ENCODE measurements around the gene SYCE3. TPM values are rescaled to one million over a fixed set of nuclear protein-coding genes. Genes with fewer than 3 reads are reported as not detected.

SYCE3 gene
- polyA plus RNA-seq, 3 donors: 0.23 to 0.47 TPM; not detected in 1

GRCh38 chr22:50603511-50604255 lies 41.0 kb upstream of the SYCE3 start:
- DNase-seq (ENCODE audit: extremely low read depth in 1 of 11, low read depth in 9 of 11, low spot score in 4 of 11): no peak

GRCh38 chr22:50602338-50602700 lies 39.6 kb upstream of the SYCE3 start:
- no peak for DNase-seq (ENCODE audit: extremely low read depth in 1 of 11, low read depth in 9 of 11, low spot score in 4 of 11)

GRCh38 chr22:50601669-50602337 lies 39.1 kb upstream of the SYCE3 start:
- DNase-seq (ENCODE audit: extremely low read depth in 1 of 11, low read depth in 9 of 11, low spot score in 4 of 11): no peak

- no peak for DNase-seq (ENCODE audit: extremely low read depth in 1 of 11, low read depth in 9 of 11, low spot score in 4 of 11)
These were observed 38.4 kb upstream of the SYCE3 start for GRCh38 chr22:50600967-50601668.

GRCh38 chr22:50600538-50600937 lies 37.8 kb upstream of the SYCE3 start, which contains the start of gene MAPK8IP2:
Gene MAPK8IP2, plus strand, starts transcription at chr22:50600793. Its CDS starts 26 bp downstream, at chr22:50600819.
- DNase-seq (ENCODE audit: extremely low read depth in 1 of 11, low read depth in 9 of 11, low spot score in 4 of 11): no peak

- DNase-seq (ENCODE audit: extremely low read depth in 1 of 11, low read depth in 9 of 11, low spot score in 4 of 11): peak in 6 of 11 donors; percentile 35 to 64 (median 49)
These were observed 37.2 kb upstream of the SYCE3 start for GRCh38 chr22:50599816-50600455.

- no peak for DNase-seq (ENCODE audit: extremely low read depth in 1 of 11, low read depth in 9 of 11, low spot score in 4 of 11)
These were observed 34.4 kb upstream of the SYCE3 start for GRCh38 chr22:50597097-50597496.

- no peak for DNase-seq (ENCODE audit: extremely low read depth in 1 of 11, low read depth in 9 of 11, low spot score in 4 of 11)
These were observed 32.5 kb upstream of the SYCE3 start for GRCh38 chr22:50595189-50595588.

GRCh38 chr22:50587407-50587806 lies 24.7 kb upstream of the SYCE3 start:
- no peak for DNase-seq (ENCODE audit: extremely low read depth in 1 of 11, low read depth in 9 of 11, low spot score in 4 of 11)

GRCh38 chr22:50586416-50586815 lies 23.7 kb upstream of the SYCE3 start:
- no peak for DNase-seq (ENCODE audit: extremely low read depth in 1 of 11, low read depth in 9 of 11, low spot score in 4 of 11)

GRCh38 chr22:50585781-50586180 lies 23.1 kb upstream of the SYCE3 start:
- no peak for DNase-seq (ENCODE audit: extremely low read depth in 1 of 11, low read depth in 9 of 11, low spot score in 4 of 11)

- DNase-seq (ENCODE audit: extremely low read depth in 1 of 11, low read depth in 9 of 11, low spot score in 4 of 11): no peak
These were observed 22.5 kb upstream of the SYCE3 start for GRCh38 chr22:50585238-50585637.

GRCh38 chr22:50584106-50585096 lies 21.7 kb upstream of the SYCE3 start:
- DNase-seq (ENCODE audit: extremely low read depth in 1 of 11, low read depth in 9 of 11, low spot score in 4 of 11): no peak

GRCh38 chr22:50583294-50583861 lies 20.7 kb upstream of the SYCE3 start:
- no peak for DNase-seq (ENCODE audit: extremely low read depth in 1 of 11, low read depth in 9 of 11, low spot score in 4 of 11)

- peak; percentile 90 to 98 (median 96) for DNase-seq (ENCODE audit: extremely low read depth in 1 of 11, low read depth in 9 of 11, low spot score in 4 of 11)
These were observed 20.0 kb upstream of the SYCE3 start, which contains the start of gene CHKB for GRCh38 chr22:50582493-50583293. Gene CHKB, minus strand, starts transcription at chr22:50582849. Its CDS starts 68 bp downstream, at chr22:50582781.

- DNase-seq (ENCODE audit: extremely low read depth in 1 of 11, low read depth in 9 of 11, low spot score in 4 of 11): peak in 1 of 11 donors; percentile 11
These were observed 19.3 kb upstream of the SYCE3 start for GRCh38 chr22:50581950-50582492.

Data from renal cortex interstitium (tissue), 11 donors.